Measurements from ENCODE around the gene NDUFV1.
"Not testable (repeated sequence)": the region's sequence is repeated elsewhere in the genome, so short reads cannot be mapped to it uniquely, and the experiment has no call there.

Gene NDUFV1

DNA sequence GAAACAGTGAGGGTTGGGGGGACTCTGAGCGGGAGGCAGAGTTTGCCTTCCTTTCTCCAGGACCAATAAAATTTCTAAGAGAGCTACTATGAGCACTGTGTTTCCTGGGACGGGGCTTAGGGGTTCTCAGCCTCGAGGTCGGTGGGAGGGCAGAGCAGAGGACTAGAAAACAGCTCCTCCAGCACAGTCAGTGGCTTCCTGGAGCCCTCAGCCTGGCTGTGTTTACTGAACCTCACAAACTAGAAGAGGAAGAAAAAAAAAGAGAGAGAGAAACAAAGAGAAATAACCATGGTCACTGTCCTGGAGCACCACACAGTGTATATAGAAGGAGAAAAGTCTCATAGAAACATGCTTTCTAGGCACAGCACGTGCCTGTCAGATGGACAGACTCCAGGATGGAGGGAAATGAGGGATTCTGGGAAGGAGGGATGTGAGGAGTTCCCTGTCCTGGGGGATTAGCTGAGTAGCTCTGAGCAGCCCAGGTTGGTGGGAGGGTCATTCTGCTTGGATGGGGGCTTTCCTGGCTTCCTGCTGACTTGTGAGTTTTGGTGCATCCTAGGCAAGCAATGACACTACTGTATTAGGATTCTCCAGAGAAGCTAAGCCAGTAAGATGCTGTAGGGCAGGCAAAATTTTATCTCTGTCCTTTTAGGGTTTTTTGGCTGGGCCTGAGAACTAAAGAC, 20.0 kb upstream of the NDUFV1 start:
- no peak for DNase-seq

DNA sequence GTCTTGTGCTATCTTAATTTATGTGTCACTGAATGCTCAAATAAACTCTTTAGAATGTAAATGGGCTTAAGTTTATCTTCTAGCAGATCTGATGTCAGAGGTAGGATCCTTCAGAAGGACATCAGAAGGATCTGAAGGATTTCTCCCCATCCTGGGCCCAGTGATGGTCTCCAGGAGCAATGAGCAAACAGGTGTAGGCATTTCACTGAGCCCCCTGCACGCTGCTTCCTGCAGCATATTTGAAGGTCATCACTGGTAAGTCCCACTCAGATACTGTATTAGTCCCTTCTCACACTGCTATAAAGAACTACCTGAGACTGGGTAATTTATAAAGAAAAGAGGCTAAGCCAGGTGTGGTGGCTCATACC, 18.6 kb upstream of the NDUFV1 start:
- no peak for DNase-seq

DNA sequence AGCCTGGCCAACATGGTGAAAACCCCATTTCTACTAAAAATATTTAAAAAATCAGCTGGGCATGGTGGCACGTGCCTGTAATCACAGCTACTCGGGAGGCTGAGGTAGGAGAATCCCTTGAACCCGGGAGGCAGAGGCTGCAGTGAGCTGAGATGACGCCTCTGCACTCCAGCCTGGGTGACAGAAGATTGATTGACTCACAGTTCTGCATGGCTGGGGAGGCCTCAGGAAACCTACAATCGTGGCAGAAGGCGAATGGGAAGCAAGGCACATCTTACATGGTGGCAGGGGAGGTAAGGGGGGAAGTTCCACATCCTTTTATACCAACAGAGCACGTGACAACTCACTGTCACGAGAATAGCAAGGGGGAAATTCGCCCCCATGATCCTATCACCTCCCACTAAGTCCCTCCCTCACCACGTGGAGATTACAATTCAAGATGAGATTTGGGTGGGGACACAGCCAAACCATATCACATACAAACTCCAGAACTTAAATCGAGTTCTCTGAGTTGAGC, 17.8 kb upstream of the NDUFV1 start:
- DNase-seq, result not testable (repeated sequence)

DNA sequence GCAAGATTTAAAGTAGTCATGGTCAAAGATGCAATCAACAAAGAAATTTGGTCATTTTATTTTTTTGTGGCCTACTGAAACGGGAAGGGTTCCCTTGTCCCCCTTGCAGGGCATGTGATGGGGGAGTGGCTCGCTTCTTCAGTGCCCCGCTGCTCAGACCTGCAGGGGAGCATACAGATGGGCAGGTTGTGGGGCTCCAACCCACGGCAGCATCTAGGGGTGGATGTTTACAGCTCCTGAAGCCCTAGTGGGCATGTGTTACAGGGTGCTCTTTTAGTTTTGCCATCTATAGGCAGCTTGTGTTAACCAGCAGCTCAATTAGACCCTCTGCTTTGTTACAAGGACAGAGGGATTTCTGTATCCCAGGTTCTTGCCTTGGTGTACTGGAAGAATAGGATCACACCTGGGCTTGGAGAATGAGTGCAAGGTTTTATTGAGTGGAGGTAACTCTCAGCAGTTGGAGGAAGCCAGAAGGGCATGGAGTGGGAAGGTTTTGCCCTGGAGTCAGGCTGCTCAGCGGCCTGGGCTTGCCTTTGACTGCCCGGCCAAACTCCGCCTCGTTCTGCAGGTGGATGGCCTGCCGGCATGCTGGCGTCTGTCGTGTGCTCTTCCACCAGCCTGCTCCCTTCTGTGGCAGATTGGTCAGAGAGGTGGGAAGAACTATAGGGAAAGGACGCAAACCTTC, 13.7 kb upstream of the NDUFV1 start:
- DNase-seq, result no peak

DNA sequence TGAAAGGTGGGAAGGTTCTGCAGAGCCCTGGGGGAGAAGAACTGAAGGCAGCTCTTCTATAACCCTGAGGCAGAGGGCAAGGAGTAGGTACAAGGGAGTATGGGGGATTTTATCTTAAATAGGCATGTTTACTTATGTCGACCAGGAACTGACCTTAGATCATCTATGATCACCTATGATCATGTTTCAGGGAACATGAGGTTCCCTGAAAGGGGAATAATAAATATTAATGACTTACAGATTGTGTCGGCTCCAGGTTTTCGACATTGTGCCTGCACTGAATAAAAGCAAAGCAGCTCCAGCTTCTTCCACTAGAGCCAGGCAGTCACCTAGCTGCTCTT, 13.2 kb upstream of the NDUFV1 start:
- DNase-seq, result no peak

DNA sequence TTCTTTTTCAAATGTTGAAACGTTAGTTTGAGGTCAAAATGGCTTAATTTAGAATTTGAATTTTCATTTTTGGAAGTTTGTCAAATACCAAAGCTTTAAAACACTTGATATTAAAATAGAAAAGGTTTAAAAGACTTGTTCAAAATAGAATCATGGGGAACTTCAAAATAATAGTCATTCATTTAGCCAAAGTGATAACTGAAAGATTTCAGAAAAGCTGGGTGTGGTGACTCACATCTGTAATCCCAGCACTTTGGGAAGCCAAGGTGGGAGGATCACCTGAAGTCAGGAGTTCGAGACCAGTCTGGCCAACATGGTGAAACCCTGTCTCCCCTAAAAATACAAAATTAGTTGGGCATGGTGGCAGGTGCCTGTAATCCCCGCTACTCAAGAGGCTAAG, 12.3 kb upstream of the NDUFV1 start:
- DNase-seq, result no peak

DNA sequence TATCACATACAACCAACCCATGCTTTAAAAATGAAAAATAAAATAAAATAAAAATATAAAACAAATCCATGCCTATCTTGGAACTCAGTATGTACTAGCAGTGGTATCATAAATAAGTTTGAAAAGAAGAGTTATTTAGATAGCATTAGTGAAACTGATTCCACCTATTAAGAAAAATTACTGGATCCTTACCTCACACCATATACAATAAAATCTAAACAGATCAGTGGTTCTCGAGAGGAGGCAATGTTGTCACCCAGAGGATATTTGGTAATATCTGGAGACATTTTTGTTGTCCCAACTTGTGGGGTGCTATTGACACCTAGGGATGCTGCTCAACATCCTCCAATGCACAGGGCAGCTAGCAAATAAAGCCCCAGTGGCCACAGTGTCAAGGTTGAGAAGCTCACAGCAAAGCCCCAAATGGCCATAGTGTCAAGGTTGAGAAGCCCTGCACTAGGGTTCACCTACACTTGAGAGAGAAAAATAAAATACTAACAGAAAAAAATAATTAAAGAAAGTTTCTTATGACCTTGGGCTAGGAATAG, 9.9 kb upstream of the NDUFV1 start:
- no peak for DNase-seq

DNA sequence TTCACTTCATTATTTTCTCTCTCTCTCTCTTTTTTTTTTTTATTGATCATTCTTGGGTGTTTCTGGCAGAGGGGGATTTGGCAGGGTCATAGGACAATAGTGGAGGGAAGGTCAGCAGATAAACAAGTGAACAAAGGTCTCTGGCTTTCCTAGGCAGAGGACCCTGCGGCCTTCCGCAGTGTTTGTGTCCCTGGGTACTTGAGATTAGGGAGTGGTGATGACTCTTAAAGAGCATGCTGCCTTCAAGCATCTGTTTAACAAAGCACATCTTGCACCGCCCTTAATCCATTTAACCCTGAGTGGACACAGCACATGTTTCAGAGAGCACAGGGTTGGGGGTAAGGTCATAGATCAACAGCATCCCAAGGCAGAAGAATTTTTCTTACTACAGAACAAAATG, 9.3 kb upstream of the NDUFV1 start:
- DNase-seq, result not testable (repeated sequence)

DNA sequence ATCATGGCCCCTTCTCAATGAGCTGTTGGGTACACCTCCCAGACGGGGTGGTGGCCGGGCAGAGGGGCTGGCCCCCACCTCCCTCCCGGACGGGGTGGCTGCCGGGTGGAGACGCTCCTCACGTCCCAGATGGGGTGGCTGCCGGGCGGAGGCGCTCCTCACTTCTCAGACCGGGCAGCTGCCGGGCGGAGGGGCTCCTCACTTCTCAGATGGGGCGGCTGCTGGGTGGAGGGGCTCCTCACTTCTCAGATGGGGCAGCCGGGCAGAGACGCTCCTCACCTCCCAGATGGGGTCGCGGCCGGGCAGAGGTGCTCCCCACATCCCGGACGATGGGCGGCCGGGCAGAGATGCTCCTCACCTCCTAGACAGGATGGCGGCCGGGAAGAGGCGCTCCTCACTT, 8.8 kb upstream of the NDUFV1 start:
- DNase-seq, result not testable (repeated sequence)

DNA sequence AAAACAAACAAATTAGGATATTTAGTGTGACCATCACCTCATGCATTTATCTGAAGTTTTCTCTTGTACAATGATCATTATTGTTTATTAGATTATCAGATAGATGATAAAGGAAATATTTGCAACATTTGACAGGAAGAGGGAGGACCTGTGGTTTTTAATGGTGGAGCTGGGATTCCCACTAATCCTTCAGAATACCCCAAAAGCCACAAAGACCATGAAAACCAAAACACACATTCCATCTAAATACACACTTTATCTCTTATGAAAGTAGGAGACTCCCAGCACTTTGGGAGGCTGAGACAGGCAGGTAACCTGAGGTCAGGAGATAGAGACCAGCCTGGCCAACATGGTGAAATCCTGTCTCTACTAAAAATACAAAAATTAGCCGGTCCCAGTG, 7.6 kb upstream of the NDUFV1 start:
- no peak for DNase-seq

DNA sequence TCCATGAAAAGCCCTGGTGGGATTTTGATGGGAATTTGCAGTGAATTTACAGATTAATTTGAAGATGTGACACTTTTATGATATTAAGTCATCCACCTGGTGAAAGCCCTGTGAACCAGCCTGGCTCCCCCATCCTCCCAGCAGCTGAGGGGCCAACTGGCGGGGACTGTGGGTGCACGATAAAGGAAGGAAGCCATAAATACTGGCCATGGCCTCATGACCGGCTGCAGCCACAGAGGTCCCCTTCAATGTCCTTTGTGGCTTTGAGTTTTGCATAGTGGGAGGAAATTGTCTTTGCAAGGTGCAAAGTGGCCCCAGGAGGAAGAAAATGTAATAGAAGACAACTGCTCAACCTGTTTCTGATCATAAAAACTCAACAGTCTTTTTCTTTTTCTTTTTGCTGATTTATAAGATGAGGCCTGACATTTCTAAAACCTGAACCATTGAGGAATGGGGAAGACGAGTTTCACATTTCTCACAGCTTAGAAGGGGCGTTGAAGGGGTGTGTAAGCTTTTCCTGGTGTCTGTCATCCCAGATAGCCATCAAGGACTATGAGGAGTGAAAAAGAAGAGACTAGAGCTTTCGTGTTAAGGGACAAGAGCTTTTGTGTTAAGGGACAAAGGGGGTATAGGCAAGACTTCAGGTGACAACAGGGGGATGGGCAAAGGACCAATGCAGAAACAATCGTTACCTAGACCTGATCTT, 6.3 kb upstream of the NDUFV1 start:
- DNase-seq, result no peak

DNA sequence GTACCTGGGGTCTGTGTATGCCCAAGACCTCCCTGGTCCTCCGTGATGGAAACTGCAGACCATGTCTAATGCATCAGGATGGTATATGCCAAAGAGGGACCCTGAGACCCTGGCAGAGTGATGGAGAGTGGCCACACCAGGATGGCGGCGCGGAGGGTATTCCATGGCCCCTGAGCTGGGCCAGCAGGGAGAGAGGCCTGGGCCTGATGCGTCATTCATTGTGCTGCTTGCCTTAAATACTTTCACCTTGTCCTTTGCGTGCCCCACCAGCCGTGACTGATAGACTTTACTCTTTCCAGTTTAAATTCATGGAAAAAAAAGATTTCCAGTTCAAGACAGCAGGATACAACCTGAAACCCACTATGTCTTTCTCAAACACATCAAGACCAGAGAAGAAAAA, 5.6 kb upstream of the NDUFV1 start:
- no peak for DNase-seq

DNA sequence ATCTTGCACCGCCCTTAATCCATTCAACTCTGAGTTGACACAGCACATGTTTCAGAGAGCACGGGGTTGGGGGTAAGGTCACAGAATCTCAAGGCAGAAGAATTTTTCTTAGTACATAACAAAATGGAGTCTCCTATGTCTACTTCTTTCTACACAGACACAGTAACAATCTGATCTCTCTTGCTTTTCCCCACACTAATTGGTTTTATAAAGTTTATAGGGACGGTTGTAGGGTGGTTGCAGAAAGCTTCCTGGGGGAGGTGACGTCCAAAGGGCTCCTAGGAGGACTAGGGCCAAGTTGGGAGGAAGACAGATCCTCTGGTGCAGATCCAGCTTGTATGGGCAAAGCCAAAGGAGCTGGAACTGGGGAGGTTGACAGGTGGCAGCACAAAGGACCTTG, 2.6 kb upstream of the NDUFV1 start:
- DNase-seq, result not testable (repeated sequence)

DNA sequence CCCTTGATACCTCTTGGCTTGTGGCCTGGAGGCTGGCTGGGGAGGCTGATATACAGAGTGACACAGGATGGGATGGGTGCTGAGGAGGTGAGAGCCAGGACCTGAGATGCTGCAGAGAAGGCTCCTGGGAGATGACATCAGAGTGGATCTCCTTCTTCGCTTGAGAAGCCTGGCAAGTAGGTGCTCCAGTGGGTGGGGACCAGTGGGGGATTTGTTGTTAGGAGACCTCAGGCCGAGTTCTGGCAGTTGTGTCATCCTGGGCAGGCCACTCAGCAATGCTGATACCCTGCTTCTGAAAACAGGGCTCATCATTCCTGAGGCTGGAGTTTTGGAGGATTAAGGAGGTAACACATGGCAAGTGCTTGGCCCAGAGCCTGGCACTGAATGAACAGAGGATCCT, 1.9 kb upstream of the NDUFV1 start:
- DNase-seq, result no peak

DNA sequence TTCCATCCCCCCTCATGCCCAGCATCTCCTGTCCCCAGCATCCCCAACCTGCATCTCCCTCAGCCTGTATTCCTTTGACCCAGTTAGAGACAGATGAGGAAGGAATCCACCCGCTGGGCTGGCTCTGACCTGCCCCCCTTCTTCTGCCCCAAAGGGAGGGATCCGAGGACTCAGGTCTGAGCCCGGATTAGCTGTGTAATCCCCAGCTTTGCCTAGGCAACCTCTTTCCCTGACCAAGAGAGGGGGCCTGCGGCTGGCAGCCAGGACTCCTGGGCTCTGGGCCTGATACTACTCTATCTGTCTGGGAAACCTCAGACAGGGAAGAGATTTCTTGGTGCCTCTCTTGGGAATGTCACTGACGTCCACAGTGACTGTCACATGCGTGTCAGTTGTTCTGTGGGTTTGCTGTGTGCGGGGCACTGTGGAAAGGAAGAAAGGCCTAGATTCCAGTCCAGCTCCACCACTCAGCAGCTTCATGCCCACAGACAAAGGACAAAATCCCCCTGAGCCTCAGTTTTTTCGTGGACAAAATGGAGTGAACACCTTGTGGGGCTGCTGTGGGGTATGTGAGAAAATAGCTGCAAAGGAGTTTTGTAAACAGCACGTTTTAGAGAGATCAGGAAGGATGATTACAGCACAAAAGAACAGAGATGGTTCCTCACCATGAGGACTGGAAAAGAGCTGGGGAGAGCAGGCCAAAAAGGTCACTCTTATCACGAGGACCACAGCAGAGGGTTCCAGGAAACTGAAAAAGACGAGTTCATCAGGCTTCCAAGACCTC, 1.3 kb upstream of the NDUFV1 start:
- DNase-seq, result no peak

DNA sequence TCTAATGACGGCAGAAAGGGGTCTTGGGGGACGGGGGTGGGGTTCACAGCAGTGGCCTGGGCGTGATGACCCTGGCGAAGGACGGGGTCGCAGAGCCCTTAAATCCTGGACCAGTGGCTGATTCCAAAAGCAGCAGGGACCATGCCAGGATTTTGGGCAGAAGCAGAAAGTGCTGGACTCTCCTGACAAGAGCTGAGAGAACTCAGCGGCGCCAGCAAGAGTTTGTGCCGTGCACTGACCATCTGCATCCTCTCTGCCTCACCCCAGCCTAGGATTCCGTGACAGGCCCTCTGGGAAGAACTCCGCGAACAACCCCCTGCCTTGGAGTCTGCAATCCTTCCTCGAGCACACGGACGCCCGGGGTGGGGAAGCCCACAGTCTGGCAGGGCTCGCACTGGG, 644 bp upstream of the NDUFV1 start:
- DNase-seq, result no peak

DNA sequence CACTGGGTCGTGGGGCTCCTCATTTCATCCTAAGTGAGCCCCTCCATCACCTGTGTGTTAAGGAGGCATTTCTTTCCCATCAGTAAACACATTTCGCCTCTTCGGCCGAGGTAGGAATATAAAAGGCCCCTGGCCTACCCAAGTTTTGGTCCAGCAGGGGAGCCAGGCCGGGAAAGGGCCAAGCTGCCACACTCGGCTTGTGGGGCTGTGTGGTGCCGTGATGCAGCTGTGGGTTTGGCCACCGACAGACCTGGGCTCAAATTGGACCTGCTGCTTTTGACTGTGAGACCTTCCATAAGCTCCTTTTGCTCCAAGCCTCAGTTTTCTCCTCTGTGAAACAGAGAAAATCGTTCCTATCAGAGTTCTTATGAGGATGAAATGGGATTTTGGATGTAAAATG, 771 bp downstream of the NDUFV1 start:
- no peak for DNase-seq

DNA sequence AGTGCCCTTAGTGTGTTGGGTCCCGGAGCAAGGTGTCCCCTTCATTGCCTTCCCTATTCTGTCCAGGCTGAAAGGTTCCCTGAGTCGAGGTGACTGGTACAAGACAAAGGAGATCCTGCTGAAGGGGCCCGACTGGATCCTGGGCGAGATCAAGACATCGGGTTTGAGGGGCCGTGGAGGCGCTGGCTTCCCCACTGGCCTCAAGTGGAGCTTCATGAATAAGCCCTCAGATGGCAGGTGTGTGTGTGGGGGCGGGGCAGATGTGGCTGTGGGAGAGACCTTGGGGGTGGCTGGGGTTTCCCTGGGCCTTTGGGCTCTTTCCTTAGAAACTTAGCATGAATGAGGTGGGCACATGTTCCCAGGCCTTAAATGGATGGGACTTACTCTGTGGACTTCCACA, 1.8 kb downstream of the NDUFV1 start:
- DNase-seq, result no peak

DNA sequence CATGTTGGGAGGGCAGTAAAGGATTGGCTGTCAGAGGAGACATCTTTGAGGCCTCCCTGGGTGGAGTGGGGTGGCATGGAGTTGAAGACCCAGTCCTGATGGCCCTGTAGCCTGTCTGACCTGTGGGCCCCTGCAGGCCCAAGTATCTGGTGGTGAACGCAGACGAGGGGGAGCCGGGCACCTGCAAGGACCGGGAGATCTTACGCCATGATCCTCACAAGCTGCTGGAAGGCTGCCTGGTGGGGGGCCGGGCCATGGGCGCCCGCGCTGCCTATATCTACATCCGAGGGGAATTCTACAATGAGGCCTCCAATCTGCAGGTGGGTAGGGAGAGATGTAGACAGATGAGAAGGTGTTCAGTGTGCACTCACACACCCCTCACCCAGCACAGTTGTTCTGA, 2.6 kb downstream of the NDUFV1 start:
- DNase-seq, result no peak

DNA sequence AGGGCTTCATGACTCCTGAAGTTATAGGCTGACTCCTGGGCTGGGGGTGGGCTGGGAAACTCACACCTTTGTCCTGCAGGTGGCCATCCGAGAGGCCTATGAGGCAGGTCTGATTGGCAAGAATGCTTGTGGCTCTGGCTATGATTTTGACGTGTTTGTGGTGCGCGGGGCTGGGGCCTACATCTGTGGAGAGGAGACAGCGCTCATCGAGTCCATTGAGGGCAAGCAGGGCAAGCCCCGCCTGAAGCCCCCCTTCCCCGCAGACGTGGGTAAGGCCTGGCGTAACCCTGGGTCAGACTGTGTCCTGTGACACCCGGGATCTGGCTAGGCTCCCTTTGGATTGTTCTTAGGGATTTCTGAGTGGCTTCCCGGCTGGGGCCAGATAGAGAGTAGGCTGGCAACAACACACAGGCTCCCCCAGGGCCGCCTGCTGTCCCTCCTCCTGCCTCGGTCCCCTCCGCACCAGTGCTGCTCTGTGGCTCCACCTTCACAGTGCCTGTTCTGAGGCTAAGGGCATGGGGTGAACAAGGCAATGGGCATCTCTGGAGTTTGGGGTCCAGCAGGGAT, 3.6 kb downstream of the NDUFV1 start:
- DNase-seq, result no peak

DNA sequence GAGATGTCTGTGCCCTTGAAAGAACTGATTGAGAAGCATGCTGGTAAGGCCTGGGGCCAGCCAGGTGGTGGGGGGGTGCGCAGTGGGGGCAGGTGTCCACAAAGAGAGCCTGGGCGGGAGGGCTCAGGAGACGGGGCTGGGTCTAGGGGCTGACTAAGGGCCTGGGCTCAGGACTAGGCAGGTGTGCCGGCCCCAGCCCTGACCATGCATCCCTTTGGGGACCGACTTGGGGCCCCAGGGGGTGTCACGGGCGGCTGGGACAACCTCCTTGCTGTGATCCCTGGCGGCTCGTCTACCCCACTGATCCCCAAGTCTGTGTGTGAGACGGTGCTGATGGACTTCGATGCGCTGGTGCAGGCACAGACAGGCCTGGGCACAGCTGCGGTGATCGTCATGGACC, 4.4 kb downstream of the NDUFV1 start:
- no peak for DNase-seq

DNA sequence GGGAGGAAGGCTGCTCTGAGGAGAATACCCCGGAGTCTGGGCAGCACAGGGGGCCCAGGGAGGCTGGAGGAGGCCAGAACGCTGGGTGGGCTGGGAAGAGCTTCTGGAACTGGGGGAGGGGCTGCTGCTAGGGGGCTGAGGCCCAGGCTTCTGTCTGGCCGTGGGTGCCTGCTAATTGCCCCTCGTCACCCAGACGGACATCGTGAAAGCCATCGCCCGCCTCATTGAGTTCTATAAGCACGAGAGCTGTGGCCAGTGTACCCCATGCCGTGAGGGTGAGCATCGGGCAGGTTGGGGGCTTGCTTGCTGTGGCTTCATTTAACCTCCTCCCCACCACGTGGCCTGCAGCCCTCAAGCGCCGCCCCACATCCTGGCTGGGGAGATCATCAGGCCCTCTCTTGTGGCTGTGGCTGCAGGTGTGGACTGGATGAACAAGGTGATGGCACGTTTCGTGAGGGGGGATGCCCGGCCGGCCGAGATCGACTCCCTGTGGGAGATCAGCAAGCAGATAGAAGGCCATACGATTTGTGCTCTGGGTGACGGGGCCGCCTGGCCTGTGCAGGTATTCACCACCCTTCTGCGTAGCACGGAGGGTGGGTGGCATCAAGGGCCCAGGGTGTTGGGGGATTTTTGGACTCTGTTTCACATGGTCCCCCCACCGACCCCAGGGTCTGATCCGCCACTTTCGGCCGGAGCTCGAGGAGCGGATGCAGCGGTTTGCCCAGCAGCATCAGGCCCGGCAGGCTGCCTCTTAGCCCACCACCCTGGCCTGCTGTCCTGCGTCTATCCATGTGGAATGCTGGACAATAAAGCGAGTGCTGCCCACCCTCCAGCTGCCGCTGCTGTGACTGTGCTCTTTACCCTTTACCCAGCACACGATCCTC, 5.2 kb downstream of the NDUFV1 start:
- no peak for DNase-seq
